HepG2 (cell line): Measurements from ENCODE around the gene SNAI1. TPM values are rescaled to one million over a fixed set of nuclear protein-coding genes. Genes with fewer than 3 reads are reported as not detected.
A peak's percentile ranks its signal among the peaks of the same experiment; 100 is the strongest.

Source experiments
- AGO2 ChIP-seq: fragments of 200-400 bp; formaldehyde crosslinking; optimal IDR thresholded peaks from 2 replicates; pipeline ENCODE3; 2017; ENCODE audit warnings: mild to moderate bottlenecking, low read depth, low read length, moderate library complexity
- MBD4 ChIP-seq: IDR thresholded peaks from 2 replicates; pipeline ENCODE4 v1.6.1; 2012; ENCODE audit warnings: low read length, inconsistent platforms, borderline replicate concordance
- MIXL1 ChIP-seq: IDR thresholded peaks from 2 replicates; pipeline ENCODE4 v1.6.1; 2016
- MTA3 ChIP-seq: sonication (generic); formaldehyde crosslinking; IDR thresholded peaks from 2 replicates; pipeline ENCODE4 v1.4.0; 2020; ENCODE audit warnings: missing genetic modification reagents
- NFATC3 ChIP-seq: sonication (generic); formaldehyde crosslinking; IDR thresholded peaks from 2 replicates; pipeline ENCODE4 v1.5.1; 2020; ENCODE audit warnings: mild to moderate bottlenecking, missing genetic modification reagents
- PBX2 ChIP-seq: IDR thresholded peaks from 2 replicates; pipeline ENCODE4 v1.6.1; 2016; ENCODE audit warnings: control low read depth
- POLR2AphosphoS2 ChIP-seq: IDR thresholded peaks from 2 replicates; pipeline ENCODE4 v1.6.1; 2011; ENCODE audit warnings: low read depth, low read length, improper control_type of control experiment
- SPEN ChIP-seq: sonication (generic); formaldehyde crosslinking; IDR thresholded peaks from 2 replicates; pipeline ENCODE4 v1.5.1; 2020; ENCODE audit warnings: low read depth, mild to moderate bottlenecking, missing genetic modification reagents
- STAT5B ChIP-seq: sonication (generic); formaldehyde crosslinking; IDR thresholded peaks from 2 replicates; pipeline ENCODE4 v1.4.0; 2020; ENCODE audit warnings: missing genetic modification reagents
- THAP11 ChIP-seq: IDR thresholded peaks from 2 replicates; pipeline ENCODE4 v1.6.1; 2016; ENCODE audit warnings: missing biosample characterization, missing genetic modification reagents
- ZBTB4 ChIP-seq: sonication (generic); formaldehyde crosslinking; IDR thresholded peaks from 2 replicates; pipeline ENCODE4 v1.4.0; 2020; ENCODE audit warnings: missing genetic modification reagents, mild to moderate bottlenecking, borderline replicate concordance
- ZNF33A ChIP-seq: sonication (generic); formaldehyde crosslinking; IDR thresholded peaks from 2 replicates; pipeline ENCODE4 v1.5.1; 2020; ENCODE audit warnings: missing genetic modification reagents, mild to moderate bottlenecking, moderate library complexity, borderline replicate concordance
- polyA plus RNA-seq, 8 experiments: library from polyadenylated mRNA; depleted of rRNA in 3 of 8; stranded (reverse) in 7 of 8; unstranded in 1 of 8; fragments of >200 nt; fragmentation: Illumina TruSeq in 4 of 8; extraction: Trizol in 4 of 8; gene quantifications; 2 replicates each; pipeline versions ENCODE4 v1.2.1 to v1.2.3, GENCODE V29; 2011 to 2016; ENCODE audit warnings: low read depth in 4 of 8, missing spikeins in 1 of 8, mixed read lengths in 1 of 8; ENCODE audit not compliant: insufficient read depth in 1 of 8
- total RNA-seq, 5 experiments: library from RNA; depleted of rRNA; stranded (reverse); fragments of >200 nt; fragmentation: Illumina TruSeq; extraction: Trizol; gene quantifications; 2 replicates each; pipeline ENCODE4 v1.2.3, GENCODE V29; 2016; ENCODE audit warnings: low read depth in 1 of 5
- TF ChIP-seq, protein P1 (sequence below): sonication (generic); formaldehyde crosslinking; IDR thresholded peaks from 2 replicates; pipeline ENCODE4 v1.4.0; 2020; ENCODE audit warnings: mild to moderate bottlenecking, missing genetic modification reagents
- TF ChIP-seq, protein P2 (sequence below): sonication (generic); formaldehyde crosslinking; IDR thresholded peaks from 2 replicates; pipeline ENCODE4 v1.8.1; 2022; ENCODE audit warnings: low read depth, mild to moderate bottlenecking, missing genetic modification reagents
- TF ChIP-seq, protein P3 (sequence below), 2 experiments: fragments of 450-650 bp in 1 of 2; sonication (generic) in 1 of 2; formaldehyde crosslinking; IDR thresholded peaks; 2 replicates each; pipeline versions ENCODE4 v1.5.0 to v1.8.0; 2020 to 2022; ENCODE audit warnings: mild to moderate bottlenecking in 1 of 2, missing genetic modification reagents in 1 of 2

Gene SNAI1
- total and polyA plus RNA-seq, 2 of the 13 experiments (the other 11 are each of a cell fraction or from before 2014, with no cell fraction given), result 1.3 to 1.4 TPM

DNA sequence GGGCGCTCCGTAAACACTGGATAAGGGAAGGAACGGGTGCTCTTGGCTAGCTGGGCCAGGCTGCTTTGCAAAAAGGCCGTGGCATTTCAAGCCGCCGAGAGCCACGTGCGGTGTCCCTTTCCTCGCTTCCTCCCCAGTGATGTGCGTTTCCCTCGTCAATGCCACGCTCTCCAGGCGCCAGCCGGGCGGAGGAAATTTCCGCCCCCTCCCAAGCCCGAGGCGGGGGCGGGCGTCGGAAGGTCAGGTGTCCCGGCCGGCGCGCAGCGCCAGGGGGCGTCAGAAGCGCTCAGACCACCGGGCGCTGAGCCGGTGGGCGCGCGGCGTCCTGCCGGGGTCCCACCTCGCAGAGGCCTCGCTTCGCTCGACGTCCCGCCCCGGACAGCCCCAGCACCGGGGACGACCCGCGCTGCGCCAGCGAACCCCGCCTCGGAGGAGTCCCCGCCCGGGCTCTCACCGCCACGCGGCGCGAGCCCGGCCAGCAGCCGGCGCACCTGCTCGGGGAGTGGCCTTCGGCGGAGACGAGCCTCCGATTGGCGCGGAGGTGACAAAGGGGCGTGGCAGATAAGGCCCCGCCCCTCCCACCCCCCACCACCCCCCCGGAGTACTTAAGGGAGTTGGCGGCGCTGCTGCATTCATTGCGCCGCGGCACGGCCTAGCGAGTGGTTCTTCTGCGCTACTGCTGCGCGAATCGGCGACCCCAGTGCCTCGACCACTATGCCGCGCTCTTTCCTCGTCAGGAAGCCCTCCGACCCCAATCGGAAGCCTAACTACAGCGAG, at the start of gene SNAI1 (continued):
- TF ChIP-seq, protein P1, sequence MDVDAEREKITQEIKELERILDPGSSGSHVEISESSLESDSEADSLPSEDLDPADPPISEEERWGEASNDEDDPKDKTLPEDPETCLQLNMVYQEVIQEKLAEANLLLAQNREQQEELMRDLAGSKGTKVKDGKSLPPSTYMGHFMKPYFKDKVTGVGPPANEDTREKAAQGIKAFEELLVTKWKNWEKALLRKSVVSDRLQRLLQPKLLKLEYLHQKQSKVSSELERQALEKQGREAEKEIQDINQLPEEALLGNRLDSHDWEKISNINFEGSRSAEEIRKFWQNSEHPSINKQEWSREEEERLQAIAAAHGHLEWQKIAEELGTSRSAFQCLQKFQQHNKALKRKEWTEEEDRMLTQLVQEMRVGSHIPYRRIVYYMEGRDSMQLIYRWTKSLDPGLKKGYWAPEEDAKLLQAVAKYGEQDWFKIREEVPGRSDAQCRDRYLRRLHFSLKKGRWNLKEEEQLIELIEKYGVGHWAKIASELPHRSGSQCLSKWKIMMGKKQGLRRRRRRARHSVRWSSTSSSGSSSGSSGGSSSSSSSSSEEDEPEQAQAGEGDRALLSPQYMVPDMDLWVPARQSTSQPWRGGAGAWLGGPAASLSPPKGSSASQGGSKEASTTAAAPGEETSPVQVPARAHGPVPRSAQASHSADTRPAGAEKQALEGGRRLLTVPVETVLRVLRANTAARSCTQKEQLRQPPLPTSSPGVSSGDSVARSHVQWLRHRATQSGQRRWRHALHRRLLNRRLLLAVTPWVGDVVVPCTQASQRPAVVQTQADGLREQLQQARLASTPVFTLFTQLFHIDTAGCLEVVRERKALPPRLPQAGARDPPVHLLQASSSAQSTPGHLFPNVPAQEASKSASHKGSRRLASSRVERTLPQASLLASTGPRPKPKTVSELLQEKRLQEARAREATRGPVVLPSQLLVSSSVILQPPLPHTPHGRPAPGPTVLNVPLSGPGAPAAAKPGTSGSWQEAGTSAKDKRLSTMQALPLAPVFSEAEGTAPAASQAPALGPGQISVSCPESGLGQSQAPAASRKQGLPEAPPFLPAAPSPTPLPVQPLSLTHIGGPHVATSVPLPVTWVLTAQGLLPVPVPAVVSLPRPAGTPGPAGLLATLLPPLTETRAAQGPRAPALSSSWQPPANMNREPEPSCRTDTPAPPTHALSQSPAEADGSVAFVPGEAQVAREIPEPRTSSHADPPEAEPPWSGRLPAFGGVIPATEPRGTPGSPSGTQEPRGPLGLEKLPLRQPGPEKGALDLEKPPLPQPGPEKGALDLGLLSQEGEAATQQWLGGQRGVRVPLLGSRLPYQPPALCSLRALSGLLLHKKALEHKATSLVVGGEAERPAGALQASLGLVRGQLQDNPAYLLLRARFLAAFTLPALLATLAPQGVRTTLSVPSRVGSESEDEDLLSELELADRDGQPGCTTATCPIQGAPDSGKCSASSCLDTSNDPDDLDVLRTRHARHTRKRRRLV (CRISPR knock-in tag), result no peak
- peak; percentile 84; the same call in 1 of the 2 replicates for TF ChIP-seq STAT5B (CRISPR knock-in tag)
- TF ChIP-seq, protein P2, sequence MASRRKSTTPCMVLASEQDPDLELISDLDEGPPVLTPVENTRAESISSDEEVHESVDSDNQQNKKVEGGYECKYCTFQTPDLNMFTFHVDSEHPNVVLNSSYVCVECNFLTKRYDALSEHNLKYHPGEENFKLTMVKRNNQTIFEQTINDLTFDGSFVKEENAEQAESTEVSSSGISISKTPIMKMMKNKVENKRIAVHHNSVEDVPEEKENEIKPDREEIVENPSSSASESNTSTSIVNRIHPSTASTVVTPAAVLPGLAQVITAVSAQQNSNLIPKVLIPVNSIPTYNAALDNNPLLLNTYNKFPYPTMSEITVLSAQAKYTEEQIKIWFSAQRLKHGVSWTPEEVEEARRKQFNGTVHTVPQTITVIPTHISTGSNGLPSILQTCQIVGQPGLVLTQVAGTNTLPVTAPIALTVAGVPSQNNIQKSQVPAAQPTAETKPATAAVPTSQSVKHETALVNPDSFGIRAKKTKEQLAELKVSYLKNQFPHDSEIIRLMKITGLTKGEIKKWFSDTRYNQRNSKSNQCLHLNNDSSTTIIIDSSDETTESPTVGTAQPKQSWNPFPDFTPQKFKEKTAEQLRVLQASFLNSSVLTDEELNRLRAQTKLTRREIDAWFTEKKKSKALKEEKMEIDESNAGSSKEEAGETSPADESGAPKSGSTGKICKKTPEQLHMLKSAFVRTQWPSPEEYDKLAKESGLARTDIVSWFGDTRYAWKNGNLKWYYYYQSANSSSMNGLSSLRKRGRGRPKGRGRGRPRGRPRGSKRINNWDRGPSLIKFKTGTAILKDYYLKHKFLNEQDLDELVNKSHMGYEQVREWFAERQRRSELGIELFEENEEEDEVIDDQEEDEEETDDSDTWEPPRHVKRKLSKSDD (CRISPR knock-in tag), result peak; percentile 57; the same call in 1 of the 2 replicates
- peak; percentile 52; the same call in 1 of the 2 replicates for TF ChIP-seq MIXL1 (CRISPR knock-in tag)
- TF ChIP-seq ZBTB4 (CRISPR knock-in tag), result peak; percentile 60
- TF ChIP-seq MTA3 (CRISPR knock-in tag), result 0 out of 2 replicates have a peak, but pooled peaks have one; percentile 8
- TF ChIP-seq, protein P3, sequence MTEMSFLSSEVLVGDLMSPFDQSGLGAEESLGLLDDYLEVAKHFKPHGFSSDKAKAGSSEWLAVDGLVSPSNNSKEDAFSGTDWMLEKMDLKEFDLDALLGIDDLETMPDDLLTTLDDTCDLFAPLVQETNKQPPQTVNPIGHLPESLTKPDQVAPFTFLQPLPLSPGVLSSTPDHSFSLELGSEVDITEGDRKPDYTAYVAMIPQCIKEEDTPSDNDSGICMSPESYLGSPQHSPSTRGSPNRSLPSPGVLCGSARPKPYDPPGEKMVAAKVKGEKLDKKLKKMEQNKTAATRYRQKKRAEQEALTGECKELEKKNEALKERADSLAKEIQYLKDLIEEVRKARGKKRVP (CRISPR knock-in tag; IDR thresholded peaks at IDR 0.05), result peak in 1 of 2 experiments; percentile 88; a peak in 2 of 4 replicates
- TF ChIP-seq MBD4, result no peak
- peak; percentile 76 for TF ChIP-seq THAP11 (CRISPR knock-in tag)
- no peak for TF ChIP-seq PBX2 (CRISPR knock-in tag)
- TF ChIP-seq SPEN, result peak; percentile 49
- TF ChIP-seq AGO2, result no peak
- peak; percentile 68; the same call in 1 of the 2 replicates for TF ChIP-seq POLR2AphosphoS2
- TF ChIP-seq NFATC3 (CRISPR knock-in tag), result peak; percentile 7; the same call in 1 of the 2 replicates
- no peak for TF ChIP-seq ZNF33A
